HFFc6 (cell line): ENCODE measurements around the gene TTC7B. TPM values are rescaled to one million over a fixed set of nuclear protein-coding genes. Genes with fewer than 3 reads are reported as not detected.

Experiments used
- DNase-seq: peaks from one replicate; pipeline ENCODE4 v3.0.0-alpha.2; 2018
- H3K27ac Mint-ChIP-seq: 2 replicates; pipeline ENCODE4 v1.8.0; 2020; ENCODE audit warnings: mild to moderate bottlenecking, mixed read lengths
- H3K27me3 Mint-ChIP-seq: 2 replicates; pipeline ENCODE4 v1.8.0; 2021; ENCODE audit warnings: mild to moderate bottlenecking, moderate library complexity, mixed read lengths; ENCODE audit not compliant: insufficient read depth
- H3K36me3 Mint-ChIP-seq: 2 replicates; pipeline ENCODE4 v1.8.0; 2021; ENCODE audit warnings: low read depth, mixed read lengths
- H3K4me1 Mint-ChIP-seq: 2 replicates; pipeline ENCODE4 v1.8.0; 2020; ENCODE audit warnings: low read depth, mixed read lengths
- H3K4me3 Mint-ChIP-seq: 2 replicates; pipeline ENCODE4 v1.8.0; 2020; ENCODE audit warnings: mild to moderate bottlenecking, moderate library complexity, mixed read lengths
- H3K9me3 Mint-ChIP-seq: 2 replicates; pipeline ENCODE4 v1.8.0; 2020; ENCODE audit warnings: mild to moderate bottlenecking, mixed read lengths
- CTCF ChIP-seq: fragments of 200-600 bp; sonication (generic); IDR thresholded peaks from 2 replicates; pipeline ENCODE4 v1.5.0; 2021; ENCODE audit warnings: antibody characterized with exemption, mild to moderate bottlenecking
- total RNA-seq, 6 experiments: library from RNA; stranded (reverse); fragmentation: NEBNext Ultra II Directional; extraction: Animal tissue kit (Norgen Biotek cat#: 25700); gene quantifications; 2 replicates in 1 of 6; 3 replicates in 5 of 6; pipeline ENCODE4 v1.2.3, GENCODE V29; 2021

TTC7B gene
- total RNA-seq, 6 experiments from 2014 or later = 34.6 to 46.9 (median 40.9) TPM

GRCh38 chr14:90853116-90853515 lies 36.9 kb upstream of the TTC7B start:
- no peaks in the 10 kb centered on the region for H3K36me3 Mint-ChIP-seq
- H3K27ac Mint-ChIP-seq = no peak overlapping the region
- no peak for DNase-seq
- peaks cover 4% of the 10 kb centered on the region; the same call in 1 of the 2 replicates for H3K27me3 Mint-ChIP-seq
- H3K9me3 Mint-ChIP-seq = no peaks in the 10 kb centered on the region
- peaks cover 43% of the 10 kb centered on the region for H3K4me1 Mint-ChIP-seq
- TF ChIP-seq CTCF = no peak
- no peak overlapping the region for H3K4me3 Mint-ChIP-seq

- H3K27ac Mint-ChIP-seq = peak overlapping the region; percentile 63; the same call in 1 of the 2 replicates
- no peaks in the 10 kb centered on the region for H3K36me3 Mint-ChIP-seq
- H3K27me3 Mint-ChIP-seq = peaks cover 8% of the 10 kb centered on the region
- H3K4me1 Mint-ChIP-seq = peaks cover 43% of the 10 kb centered on the region
- no peaks in the 10 kb centered on the region for H3K9me3 Mint-ChIP-seq
- no peak for TF ChIP-seq CTCF
- no peak for DNase-seq
- no peak overlapping the region; the same call in 1 of the 2 replicates for H3K4me3 Mint-ChIP-seq
Observed at GRCh38 chr14:90851327-90852036, 35.3 kb upstream of the TTC7B start.

- Mint-ChIP-seq H3K36me3 (no peaks in the 10 kb centered on the region), H3K4me1 (peaks cover 50% of the 10 kb centered on the region), H3K9me3 (no peaks in the 10 kb centered on the region), H3K4me3 (no peak overlapping the region; the same call in 1 of the 2 replicates), H3K27ac (peak overlapping the region; percentile 67), H3K27me3 (peaks cover 11% of the 10 kb centered on the region)
- no peak for TF ChIP-seq CTCF
- DNase-seq = no peak
Observed at GRCh38 chr14:90850487-90850886, 34.3 kb upstream of the TTC7B start.

- H3K4me1 Mint-ChIP-seq = peaks cover 50% of the 10 kb centered on the region
- H3K27me3 Mint-ChIP-seq = peaks cover 11% of the 10 kb centered on the region
- no peak for DNase-seq
- H3K27ac Mint-ChIP-seq = no peak overlapping the region
- TF ChIP-seq CTCF = no peak
- H3K4me3 Mint-ChIP-seq = no peak overlapping the region
- no peaks in the 10 kb centered on the region for H3K9me3 Mint-ChIP-seq
- no peaks in the 10 kb centered on the region for H3K36me3 Mint-ChIP-seq
Observed at GRCh38 chr14:90849787-90850444, 33.7 kb upstream of the TTC7B start.

GRCh38 chr14:90848944-90849731 lies 32.9 kb upstream of the TTC7B start:
- H3K27me3 Mint-ChIP-seq = peaks cover 11% of the 10 kb centered on the region
- H3K4me1 Mint-ChIP-seq = peaks cover 50% of the 10 kb centered on the region
- TF ChIP-seq CTCF = no peak
- H3K9me3 Mint-ChIP-seq = no peaks in the 10 kb centered on the region
- no peak overlapping the region; the same call in 1 of the 2 replicates for H3K27ac Mint-ChIP-seq
- DNase-seq = no peak
- H3K4me3 Mint-ChIP-seq = no peak overlapping the region; the same call in 1 of the 2 replicates
- no peaks in the 10 kb centered on the region for H3K36me3 Mint-ChIP-seq
